Suprapubic skin (tissue), 4 donors: ENCODE data around the gene FRMD4A.

ENCODE experiments used
- CTCF ChIP-seq, 2 donors: fragments of 200-600 bp in 1 of 2; fragments of 450-650 bp in 1 of 2; sonication (generic) in 1 of 2; IDR thresholded peaks; one replicate each; pipeline ENCODE4 v1.5.1; 2016 to 2019; ENCODE audit warnings: antibody characterized with exemption in 2 of 2, mild to moderate bottlenecking in 1 of 2, moderate library complexity in 1 of 2
- POLR2A ChIP-seq, 2 donors: fragments of 450-650 bp; IDR thresholded peaks; one replicate each; pipeline ENCODE4 v1.6.1; 2017; ENCODE audit warnings: antibody characterized with exemption in 2 of 2, mild to moderate bottlenecking in 2 of 2, moderate library complexity in 2 of 2
- POLR2AphosphoS5 ChIP-seq, 3 donors: sonication (generic); formaldehyde crosslinking; IDR thresholded peaks; one replicate each; pipeline ENCODE4 v1.6.1; 2017; ENCODE audit warnings: antibody characterized with exemption in 3 of 3

GRCh38 chr10:14299556-14299955, 31.2 kb downstream of the FRMD4A start:
- TF ChIP-seq POLR2AphosphoS5 (IDR thresholded peaks at IDR 0.05) = no peak
- no peak for TF ChIP-seq CTCF (IDR thresholded peaks at IDR 0.05)
- no peak for TF ChIP-seq POLR2A (IDR thresholded peaks at IDR 0.05)
